Coronary artery (tissue), 2 donors: ENCODE data around the gene GIN1.
"Not testable (repeated sequence)": the region's sequence is repeated elsewhere in the genome, so short reads cannot be mapped to it uniquely, and the experiment has no call there.

Experiments
- DNase-seq: peaks from one replicate; pipeline ENCODE4 v3.0.0-alpha.2; 2017; ENCODE audit warnings: low spot score
- H3K27ac ChIP-seq, 2 donors: fragments of 200-600 bp; sonication (generic); one replicate each; pipeline ENCODE4 v1.5.1; 2016 to 2019
- H3K4me3 ChIP-seq: fragments of 200-600 bp; sonication (generic); 2 replicates; pipeline ENCODE4 v1.5.1; 2016; ENCODE audit warnings: mild to moderate bottlenecking, moderate library complexity
- TF ChIP-seq, protein P1 (sequence below): fragments of 200-600 bp; sonication (generic); IDR thresholded peaks from one replicate; pipeline ENCODE4 v1.5.1; 2019; ENCODE audit warnings: antibody characterized with exemption

GIN1 gene

DNA sequence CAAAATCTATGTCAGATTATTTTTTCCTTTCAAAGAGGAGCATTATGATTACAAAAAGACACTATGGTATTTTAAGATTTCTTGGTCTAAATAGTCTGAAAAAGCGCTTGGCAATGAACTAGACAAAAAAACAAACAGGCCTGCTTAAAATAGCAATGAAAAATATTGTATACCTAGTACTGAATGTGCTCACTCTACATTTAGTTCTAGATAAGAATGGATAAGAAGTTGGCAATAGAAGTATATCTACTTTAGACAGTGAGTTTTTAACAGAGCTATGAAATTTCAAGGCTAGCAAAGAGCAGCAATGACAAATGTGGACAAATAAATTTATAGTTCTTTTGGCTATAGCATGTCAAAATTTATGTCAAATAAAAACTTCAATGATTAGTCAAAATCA, 26.2 kb downstream of the GIN1 start:
- H3K4me3 ChIP-seq = no peak overlapping the region
- peak overlapping the region; percentile 62 to 68 for H3K27ac ChIP-seq
- TF ChIP-seq, protein P1, sequence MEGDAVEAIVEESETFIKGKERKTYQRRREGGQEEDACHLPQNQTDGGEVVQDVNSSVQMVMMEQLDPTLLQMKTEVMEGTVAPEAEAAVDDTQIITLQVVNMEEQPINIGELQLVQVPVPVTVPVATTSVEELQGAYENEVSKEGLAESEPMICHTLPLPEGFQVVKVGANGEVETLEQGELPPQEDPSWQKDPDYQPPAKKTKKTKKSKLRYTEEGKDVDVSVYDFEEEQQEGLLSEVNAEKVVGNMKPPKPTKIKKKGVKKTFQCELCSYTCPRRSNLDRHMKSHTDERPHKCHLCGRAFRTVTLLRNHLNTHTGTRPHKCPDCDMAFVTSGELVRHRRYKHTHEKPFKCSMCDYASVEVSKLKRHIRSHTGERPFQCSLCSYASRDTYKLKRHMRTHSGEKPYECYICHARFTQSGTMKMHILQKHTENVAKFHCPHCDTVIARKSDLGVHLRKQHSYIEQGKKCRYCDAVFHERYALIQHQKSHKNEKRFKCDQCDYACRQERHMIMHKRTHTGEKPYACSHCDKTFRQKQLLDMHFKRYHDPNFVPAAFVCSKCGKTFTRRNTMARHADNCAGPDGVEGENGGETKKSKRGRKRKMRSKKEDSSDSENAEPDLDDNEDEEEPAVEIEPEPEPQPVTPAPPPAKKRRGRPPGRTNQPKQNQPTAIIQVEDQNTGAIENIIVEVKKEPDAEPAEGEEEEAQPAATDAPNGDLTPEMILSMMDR = no peak

DNA sequence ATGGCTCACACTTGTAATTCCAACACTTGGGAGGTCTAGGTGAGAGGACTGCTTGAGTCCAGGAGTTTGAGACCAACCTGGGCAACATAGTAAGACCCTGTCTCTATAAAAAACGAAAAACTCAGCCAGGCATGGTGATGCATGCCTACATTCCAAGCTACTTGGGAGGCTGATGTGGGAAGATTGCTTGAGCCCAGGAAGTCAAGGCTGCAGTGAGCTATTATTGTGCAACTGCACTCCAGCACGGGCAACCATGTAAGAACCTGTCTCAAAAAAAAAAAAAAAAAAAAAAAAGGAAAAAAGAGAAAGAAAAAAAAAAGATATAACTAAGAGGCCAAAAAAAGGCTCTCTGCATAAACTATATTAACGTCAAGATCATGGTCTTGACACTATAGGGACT, 27.3 kb downstream of the GIN1 start:
- Histone ChIP-seq H3K27ac (peak overlapping the region; percentile 62 to 68), H3K4me3 (no peak overlapping the region)
- TF ChIP-seq, protein P1 = no peak
- DNase-seq = no peak

More for the DNA sequence above, 26.2 kb downstream of the GIN1 start:
- DNase-seq = no peak

DNA sequence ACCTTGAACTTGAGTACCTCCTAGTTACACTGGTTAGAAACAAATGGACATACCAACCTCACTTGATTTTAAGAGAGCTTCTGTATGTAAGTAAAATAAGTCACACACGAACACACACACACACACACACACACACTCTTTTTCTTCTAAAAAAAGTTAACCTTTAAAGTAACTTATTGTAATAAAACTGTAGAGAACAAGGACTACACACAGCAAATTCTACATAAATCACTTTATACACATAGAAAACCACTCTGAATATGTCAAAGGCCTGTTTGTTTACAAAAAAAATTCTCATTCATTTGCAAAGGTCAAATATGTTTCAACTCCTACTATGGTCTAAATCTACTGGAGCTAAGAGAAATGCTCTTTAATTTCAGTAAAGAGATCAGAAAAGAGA, 29.1 kb downstream of the GIN1 start:
- no peak for DNase-seq
- no peak overlapping the region for H3K27ac ChIP-seq
- H3K4me3 ChIP-seq = no peak overlapping the region
- TF ChIP-seq, protein P1 = no peak

DNA sequence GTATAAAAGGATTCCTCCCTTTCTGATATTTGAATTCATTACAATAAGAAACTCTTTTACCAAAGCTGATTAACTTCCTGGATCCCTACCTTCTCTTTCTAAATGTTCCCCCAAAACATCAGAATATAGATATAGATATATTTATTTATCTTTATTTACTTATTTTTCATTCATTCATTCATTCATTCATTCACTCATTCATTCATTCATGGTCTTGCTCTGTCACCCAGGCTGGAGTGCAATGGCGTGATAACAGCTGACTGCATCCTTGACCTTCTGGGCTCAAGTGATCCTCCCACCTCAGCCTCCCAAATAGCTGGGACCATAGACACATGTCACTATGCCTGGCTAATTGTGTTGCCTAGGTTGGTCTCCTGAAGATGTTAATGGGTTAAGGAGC, 30.7 kb downstream of the GIN1 start:
- Histone ChIP-seq H3K4me3 (no peak overlapping the region), H3K27ac (no peak overlapping the region)
- TF ChIP-seq, protein P1 = no peak
- no peak for DNase-seq

DNA sequence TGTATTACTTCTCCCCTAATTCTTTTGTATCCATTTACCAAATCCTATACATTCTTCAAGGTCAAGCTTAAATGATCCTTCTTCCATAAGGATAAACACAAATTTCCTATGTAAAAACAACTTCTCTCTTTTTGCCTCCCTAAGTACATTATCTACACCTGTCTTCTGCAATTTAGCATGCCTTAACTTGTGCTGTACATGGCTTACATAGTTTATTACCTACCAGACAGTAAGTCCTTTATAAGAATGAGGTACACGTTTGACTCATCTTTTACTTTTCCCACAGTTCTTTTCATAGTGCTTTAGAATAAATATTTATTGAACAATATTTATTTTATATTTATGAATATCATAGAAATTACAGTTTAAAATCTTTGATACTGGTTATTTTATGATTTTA, 33.4 kb downstream of the GIN1 start:
- Histone ChIP-seq H3K27ac (no peak overlapping the region), H3K4me3 (no peak overlapping the region)
- TF ChIP-seq, protein P1 = no peak
- no peak for DNase-seq

DNA sequence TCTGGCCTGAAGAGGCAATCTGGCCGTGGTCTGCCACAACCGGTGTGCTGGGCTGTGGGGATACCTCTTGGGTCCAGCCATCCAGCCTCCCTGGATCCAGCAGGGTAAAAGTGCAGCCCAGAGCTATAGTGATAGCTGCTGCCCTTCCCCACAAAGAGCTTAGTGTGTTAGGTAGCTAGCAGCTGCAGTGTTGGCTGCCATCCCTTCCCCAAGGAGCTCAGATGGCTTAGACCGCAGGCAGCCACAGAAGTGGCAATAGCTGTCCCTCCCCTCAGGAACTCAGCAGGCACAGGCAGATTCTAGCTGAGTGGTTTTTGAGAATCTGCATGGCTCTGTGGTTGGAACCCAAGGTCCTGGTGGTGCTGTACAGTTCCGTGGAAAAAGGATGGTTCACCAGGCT, 40.1 kb downstream of the GIN1 start:
- no peak overlapping the region for H3K4me3 ChIP-seq
- TF ChIP-seq, protein P1 = no peak
- no peak for DNase-seq
- H3K27ac ChIP-seq = no peak overlapping the region

DNA sequence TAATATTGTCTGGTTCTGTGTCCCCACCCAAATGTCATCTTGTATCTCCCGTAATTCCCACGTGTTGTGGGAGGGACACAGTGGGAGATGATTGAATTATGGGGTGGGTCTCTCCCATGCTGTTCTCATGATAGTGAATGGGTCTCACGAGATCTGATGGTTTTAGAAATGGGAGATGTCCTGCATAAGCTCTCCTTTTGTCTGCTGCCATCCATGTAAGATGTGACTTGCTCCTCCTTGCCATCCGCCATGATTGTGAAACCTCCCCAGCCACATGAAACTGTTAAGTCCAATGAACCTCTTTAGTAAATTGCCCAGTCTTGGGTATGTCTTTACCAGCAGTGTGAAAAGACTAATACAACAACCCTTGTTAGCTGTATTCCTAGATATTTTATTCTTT, 44.5 kb downstream of the GIN1 start:
- no peak overlapping the region for H3K27ac ChIP-seq
- H3K4me3 ChIP-seq = no peak overlapping the region
- TF ChIP-seq, protein P1 = no peak
- DNase-seq = no peak

DNA sequence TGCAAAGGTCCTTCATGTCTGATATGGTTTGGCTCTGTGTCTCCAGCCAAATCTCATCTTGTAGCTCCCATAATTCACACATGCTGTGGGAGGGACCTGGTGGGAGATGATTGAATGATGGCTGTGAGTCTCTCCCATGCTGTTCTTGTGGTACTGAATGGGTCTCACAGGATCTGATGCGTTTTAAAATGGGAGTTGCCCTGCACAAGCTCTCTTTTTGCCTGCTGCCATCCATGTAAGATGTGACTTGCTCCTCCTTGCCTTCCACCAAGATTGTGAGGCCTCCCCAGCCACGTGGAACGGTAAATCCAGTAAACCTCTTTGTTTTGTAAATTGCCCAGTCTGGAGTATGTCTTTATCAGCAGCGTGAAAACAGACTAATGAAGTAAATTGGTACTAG, 46.4 kb downstream of the GIN1 start:
- H3K27ac ChIP-seq, DNase-seq, H3K4me3 ChIP-seq: not testable (repeated sequence)
